IPS-NIHi11 (cell line): Measurements from ENCODE around the gene CAPZA2.

ENCODE experiments used
- DNase-seq: peaks from one replicate; pipeline ENCODE4 v3.0.0; 2012; ENCODE audit warnings: mixed read lengths, low spot score

The CAPZA2 gene

DNA sequence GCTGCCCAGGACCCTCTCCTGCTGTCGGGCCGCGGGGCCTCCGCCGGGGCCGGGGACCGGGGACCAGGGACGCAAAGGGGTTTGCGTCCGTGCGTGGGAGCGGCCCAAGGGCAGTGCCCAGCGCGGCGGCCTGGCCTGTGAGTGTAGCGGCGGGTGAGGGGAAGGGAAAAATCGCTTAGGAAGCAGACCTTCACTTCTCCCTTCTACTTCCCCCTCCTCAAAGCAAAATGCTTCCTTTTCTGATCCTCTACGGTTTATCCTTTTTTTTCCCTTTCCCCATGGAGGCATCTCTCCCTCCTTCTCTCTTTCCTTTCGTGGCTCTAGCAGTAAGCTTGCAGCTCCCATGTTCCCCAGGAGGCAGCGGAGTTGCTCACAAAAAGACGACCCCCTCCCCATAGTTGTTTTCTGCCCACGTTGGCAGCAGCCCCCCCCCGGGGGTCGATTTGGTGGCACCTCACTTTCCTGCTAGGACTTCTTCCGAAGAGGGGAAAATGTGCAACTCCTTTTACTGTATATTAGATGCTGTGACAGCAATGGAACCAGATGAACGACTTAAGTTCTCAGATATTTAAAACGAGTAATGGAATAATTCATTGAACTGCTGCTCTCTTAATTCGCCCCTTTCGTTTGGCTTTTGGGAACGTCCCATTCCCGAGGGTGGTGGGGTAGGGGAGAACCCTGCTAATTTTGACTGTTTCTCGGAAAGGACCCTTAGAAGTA, 724 bp downstream of the CAPZA2 start:
- DNase-seq, result peak; percentile 48

- DNase-seq, result no peak
These were observed 1.6 kb downstream of the CAPZA2 start for GRCh38 chr7:116863936-116864500.

GRCh38 chr7:116871061-116871700, 8.8 kb downstream of the CAPZA2 start:
- DNase-seq, result no peak

- no peak for DNase-seq
These were observed 9.6 kb downstream of the CAPZA2 start for GRCh38 chr7:116872026-116872425.

DNA sequence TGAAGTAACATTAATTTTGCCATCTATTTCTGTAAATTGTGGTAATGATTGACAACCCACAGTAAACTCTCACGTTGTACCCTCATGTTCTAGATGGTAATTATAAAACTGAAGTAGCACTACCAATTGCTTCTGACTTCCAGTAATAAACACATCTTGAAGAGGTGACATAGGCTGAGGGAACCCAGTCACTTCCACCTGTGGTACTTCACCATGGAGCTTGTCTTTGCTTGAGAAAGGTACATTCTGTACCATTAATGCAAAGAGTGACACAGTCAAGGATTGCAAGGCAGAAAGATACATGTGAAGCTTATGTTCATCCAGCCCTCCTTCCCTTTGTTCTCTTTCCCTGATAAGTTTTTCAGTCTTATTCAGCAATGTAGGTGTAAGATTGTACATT, 11.2 kb downstream of the CAPZA2 start:
- DNase-seq, result no peak

GRCh38 chr7:116876664-116877442, 14.5 kb downstream of the CAPZA2 start:
- DNase-seq, result no peak

DNA sequence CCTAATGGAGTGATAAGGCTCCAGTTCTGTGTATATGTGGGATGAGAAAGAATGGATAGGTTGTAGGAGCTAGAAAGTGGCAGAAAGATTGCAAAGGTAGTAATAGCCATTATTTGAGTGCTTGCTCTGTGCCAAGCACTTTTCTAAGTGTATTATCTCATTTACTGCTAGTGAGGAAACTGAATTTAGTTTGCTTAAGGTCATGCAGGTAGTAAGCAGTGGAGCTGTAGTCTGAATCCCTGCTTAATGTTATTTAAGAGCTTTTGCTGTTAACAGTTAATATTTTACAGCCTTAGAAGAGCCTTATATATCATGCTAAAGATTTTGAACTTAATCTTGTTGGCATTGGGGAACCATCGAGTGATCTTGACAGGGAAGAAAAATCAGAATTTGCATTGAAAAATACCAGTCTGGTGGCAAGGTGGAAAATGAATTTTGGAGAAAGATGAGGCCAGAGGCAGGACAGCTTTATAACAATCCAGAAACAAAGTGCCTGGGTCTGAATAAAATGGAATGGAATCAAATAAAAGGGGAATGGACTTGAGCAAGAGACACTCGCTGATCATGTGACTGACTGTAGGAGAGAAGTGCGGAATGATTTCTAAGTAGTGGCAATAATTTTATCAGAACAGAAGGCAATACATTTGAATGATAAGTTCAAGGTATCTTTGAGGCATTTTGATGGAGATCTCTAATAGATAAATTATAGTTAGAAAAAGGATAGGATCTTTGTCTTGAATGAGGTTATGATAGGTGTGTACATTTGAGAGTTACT, 15.2 kb downstream of the CAPZA2 start:
- no peak for DNase-seq

DNA sequence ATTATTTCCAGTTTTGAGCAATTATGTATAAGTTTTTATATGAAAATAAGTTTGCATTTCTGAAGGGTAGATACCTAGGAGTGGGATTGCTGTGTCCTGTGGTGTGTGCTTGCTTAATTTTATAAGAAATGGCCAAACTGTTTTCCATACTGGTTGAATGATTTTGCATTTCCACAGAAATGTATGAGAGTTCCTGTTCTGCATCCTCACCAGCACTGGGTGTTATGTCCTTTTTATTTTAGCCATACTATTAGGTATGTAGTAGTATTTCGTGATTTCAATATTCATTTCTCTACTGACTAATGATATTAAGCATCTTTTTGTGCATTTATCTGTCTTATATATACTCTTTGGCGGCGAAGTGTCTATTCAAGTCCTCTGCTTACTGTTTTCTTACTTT, 22.3 kb downstream of the CAPZA2 start:
- DNase-seq, result no peak

- no peak for DNase-seq
These were observed 23.3 kb downstream of the CAPZA2 start for GRCh38 chr7:116885724-116886123.

DNA sequence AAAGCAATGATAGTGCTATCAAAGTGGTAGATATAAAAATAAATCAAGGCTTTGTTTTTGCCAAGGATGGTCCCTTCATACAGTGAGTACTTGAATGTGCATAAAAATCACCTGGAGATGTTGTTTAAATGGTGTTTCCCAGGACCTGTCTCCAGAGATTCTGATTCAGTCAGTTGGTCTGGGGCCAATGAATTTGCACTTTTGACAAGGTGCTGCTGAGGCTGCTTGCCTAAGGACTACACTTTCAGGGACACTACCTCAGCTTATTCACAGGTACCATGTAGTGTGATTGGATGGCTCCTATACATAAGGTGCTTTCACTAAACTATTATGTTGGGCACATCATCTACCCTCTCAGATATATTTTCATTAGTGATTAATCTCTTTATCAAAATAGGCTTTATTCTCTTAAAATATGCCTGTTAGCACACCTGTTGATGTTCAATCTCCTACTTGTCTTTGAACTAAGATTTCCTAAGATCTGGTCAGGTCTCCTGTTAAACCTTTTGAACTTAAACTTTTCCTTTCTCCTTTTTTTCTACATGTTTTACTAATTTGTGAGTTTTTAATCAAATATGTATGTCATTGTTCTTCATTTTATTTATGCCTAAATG, 24.3 kb downstream of the CAPZA2 start:
- no peak for DNase-seq

DNA sequence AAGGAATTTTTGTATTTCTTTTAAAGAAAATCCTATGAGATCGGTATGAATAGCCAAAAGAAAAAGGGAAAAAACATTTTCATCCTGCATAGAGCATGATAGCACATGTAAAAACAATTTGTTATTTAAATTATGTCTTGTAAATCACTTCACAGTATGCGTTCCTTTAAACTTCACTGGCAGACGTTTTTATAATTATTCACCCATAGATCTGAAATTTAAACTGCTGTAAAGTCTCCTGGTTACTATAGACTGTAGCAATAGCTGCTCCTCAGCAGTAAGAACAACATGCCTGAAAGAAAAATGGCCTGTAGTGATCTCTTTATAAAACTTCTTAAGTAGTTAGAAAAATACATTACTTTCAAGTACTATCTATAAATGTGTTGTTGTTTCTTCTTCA, 26.5 kb downstream of the CAPZA2 start:
- no peak for DNase-seq

DNA sequence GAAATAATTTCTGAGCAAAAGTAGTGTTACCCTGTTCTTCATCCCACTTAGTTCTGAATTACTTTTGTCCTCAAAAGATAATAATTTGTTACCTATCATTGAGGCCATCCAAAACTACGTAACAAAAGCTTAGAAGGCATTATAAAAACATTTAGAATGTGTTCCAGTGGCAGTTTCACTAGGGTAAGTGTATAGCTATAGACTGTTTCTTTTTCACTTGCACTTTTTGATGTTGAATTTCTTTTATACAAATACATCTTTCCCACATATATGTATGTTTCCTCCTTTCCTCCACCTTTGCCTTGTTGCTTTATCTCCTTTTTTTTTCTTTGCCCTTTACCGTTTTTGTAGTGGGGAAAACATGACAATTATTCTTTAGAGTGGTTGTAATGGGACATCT, 33.5 kb downstream of the CAPZA2 start:
- no peak for DNase-seq

DNA sequence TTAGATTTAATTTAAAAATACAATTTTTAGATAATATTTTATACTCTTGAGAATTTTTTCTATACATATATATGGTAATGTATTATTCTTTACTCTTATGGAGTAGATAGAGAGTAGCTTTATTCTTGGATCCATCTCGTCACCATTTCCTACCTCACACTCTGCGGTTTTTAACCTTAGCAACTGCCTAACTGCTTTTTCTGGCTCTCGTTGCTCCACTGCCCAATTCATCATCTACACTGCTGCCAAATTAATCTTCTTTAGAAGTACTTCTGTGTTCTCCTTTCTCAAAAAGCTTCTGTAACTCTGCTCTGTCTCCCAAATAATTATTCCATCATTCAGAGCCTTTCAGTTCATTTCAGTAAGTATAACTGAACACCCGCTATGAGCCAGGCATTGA, 35.3 kb downstream of the CAPZA2 start:
- no peak for DNase-seq

DNA sequence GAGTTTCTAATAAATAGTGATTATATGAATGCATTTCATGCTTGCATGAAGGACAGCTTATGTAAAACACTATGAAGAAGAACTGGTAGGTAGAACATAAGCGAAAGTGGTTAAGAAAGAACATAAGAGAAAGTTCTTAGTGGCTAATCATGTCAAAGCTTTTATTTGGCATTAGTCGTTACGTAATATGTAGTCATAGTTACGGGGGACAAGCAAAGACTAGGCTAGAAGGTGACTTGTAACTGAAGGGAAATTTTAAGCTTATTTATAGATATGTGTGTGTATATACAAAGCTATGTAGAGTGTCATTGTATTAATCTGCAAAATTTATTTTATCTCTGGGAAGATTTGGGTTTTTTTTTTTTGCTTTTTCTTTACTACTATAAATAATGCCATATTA, 36.9 kb downstream of the CAPZA2 start:
- no peak for DNase-seq

- DNase-seq, result no peak
These were observed 38.8 kb downstream of the CAPZA2 start for GRCh38 chr7:116901143-116901542.

DNA sequence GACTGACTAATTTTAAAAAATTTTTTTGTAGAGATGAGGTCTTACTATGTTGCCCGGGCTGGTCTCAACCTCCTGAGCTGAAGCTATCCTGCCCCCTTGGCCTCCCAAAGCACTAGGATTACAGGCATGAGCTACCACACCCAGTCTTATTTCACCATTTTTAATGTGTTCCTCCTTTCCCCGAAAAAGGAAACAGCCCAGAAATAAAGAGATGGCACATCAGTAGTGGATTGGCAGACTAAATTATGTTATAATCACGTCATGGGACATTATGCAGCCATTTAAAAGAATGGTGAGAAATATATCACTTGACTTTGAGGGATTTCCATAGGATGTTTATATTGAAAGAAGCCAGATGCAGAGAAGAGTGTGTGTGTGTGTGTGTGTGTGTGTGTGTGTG, 40.5 kb downstream of the CAPZA2 start:
- DNase-seq, result no peak

GRCh38 chr7:116906391-116906790, 44.0 kb downstream of the CAPZA2 start:
- no peak for DNase-seq

DNA sequence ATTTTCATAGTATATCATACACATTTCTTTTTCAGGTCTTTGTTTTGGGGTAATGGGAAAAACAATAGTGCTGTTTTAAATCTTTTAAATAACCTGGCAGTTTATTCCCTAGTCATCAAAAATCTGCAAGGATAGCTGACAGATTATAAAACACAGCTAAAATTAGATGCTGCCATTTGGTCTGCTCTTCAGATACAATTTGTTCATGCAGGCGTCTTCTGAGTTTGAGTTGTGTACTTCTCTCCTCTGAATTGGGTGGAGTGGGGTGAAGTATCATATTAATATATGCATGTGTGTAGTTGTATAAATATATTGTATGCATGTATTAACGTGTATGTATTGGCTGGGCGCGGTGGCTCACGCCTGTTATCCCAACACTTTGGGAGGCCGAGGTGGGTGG, 48.0 kb downstream of the CAPZA2 start:
- no peak for DNase-seq

- DNase-seq, result no peak
These were observed 49.4 kb downstream of the CAPZA2 start for GRCh38 chr7:116911801-116912200.

- DNase-seq, result no peak
These were observed 50.0 kb downstream of the CAPZA2 start for GRCh38 chr7:116912269-116912909.

DNA sequence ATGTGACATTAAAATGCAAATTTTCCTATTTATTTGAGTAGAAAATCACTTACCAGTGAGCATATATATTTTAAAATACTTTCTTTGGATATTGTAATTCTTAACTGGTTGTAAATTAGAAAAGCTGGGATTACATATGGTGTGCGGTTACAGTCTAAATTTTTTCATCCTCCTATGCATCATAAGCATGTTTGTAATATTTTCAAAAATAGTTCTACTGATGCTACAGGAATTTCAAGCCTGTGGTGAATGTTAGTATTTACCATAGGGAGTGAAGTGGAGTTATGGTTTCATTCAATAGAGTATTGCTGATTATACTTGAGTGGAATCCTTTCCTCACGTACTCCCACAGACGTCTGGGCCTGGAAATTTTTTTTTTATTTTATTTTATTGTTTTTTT, 56.3 kb downstream of the CAPZA2 start:
- DNase-seq, result no peak
